Melanocyte of skin (primary cell): ENCODE measurements around the gene TMEM14C. TPM values are rescaled to one million over a fixed set of nuclear protein-coding genes. Genes with fewer than 3 reads are reported as not detected.

Source experiments
- small RNA-seq, 2 donors: library from RNA; depleted of rRNA; stranded (forward); fragments of <200 nt; gene quantifications; one replicate each; pipeline ENCODE3, GENCODE V24; 2012
- total RNA-seq, 2 donors: library from RNA; depleted of rRNA; stranded (reverse); fragments of >200 nt; gene quantifications; 2 replicates each; pipeline ENCODE4 v1.2.3, GENCODE V29; 2012

Gene TMEM14C
- 10 to 100 TPM; 85.3 to 95.2 TPM for total RNA-seq

DNA sequence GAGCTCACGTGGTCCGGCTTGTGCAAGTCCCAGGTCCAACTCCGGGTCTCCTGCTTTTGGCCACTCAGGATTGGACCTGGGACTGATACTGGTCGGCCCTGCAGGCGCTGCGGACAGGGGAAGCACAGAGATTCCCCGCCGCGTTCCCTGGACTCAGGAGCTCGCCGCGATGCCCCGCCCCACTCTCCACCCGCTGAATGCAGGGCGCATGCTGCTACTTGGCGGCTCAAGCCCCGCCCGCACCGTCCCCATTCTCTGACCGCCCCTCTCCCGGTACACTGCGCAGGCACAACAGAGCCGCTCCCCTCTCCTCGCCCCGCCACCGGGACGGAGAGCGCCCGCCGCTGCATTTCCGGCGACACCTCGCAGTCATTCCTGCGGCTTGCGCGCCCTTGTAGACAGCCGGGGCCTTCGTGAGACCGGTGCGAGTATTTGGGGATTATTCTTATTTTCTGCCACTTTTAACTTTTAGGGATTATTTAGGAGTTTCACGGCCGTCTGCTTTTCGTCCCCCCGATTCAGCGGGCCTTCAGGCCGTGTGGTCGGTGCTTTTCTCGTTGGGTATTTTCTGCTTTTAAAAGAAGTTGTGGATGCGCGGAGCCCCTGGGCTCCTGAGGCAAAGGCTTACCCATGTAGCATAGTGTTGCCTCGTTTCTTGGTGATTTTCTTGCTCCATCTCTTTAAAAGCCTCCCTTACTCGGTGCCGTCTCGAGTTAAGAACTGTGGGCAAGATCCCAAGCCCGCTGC is at the start of gene TMEM14C:
TSS of gene TMEM14C (plus strand) at position 251 of the 747 bp plus-strand sequence. CDS start 1,544 bp downstream, outside the sequence.

DNA sequence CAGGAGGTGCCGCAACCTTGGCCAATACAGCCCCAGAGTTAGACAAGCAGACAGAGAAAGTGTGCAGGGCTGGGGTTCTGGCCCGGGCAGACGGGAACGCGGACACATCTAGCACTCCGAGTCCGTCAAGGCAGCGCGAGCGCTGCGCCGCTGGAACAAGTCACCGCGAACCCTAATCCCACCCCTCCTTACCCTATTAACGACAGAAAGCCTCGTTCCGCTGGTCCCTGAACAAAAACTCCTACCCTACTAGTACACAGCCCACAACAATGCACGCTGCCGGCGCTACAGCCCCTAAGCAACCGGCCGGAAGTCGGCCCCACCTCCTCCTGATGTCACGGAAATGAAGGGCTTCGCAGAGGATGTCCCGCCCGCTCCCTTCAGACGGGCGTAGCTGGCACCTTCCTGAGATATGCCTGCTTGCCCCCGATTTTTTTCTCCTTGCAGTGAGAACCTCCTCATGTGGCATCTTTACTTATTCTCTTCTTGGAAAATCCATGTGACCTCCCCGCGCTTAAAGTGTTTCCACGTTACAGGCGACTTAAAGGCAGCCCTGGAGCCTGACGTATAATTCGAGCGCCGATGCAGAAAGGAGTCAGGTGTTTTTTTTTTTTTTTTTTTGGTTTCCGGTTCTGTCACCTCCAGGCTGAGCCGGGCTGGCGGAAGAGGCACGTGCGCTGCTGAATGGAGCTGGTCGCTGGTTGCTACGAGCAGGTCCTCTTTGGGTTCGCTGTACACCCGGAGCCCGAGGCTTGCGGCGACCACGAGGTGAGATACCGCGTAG is 28.4 kb upstream of the TMEM14C start, which contains the start of the genes C6orf52 and PAK1IP1:
TSS of gene C6orf52 (minus strand) at position 315 of the 784 bp plus-strand sequence. CDS start 7,066 bp downstream, outside the sequence.
TSS of gene PAK1IP1 (plus strand) at position 671 of the 784 bp plus-strand sequence. CDS start at position 685, 14 bp downstream.

DNA sequence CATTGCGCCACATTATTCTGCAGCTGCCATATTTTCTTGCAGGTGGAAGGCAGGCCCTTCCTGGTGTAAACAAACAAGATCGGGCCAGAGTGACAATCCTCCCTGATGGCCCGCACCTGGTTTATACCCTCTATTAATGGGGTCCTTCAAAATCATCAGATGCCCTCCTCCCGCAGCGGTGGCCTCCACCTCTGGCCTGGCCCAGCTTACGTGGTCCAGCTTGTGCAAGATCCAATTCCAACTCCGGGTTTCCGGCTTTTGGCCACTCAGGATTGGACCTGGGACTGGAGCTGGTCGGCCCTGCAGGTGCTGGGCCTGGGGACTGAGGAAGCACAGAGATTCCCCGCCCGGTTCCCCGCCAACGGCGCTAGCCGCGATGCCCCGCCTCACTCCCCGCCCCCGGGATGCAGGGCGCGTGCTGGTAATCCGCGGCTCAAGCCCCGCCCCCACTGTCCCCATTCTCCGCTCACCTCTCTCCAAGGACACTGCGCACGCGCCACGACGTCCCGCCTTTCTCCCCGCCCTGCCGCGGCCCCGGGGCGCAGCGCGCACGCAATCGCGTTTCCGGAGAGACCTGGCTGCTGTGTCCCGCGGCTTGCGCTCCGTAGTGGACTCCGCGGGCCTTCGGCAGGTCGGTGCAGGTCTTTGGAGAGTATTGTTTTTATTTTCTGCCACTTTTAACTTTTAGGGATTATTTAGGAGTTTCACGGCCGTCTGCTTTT is 24.5 kb downstream of the TMEM14C start, which contains the start of gene TMEM14B:
TSS of gene TMEM14B (plus strand) at position 555 of the 722 bp plus-strand sequence. CDS start 1,441 bp downstream, outside the sequence.

Small RNAs within 50 kb of the gene (small RNA-seq; reads per million reads assigned to genes)
- gene RF00019 (0 reads per million in 2 donors), gene RNA5SP203 (0 to 0.06 reads per million in 2 donors)

Other genes with a start within 250 kb of the TMEM14C start
- 100 to 1,000 TPM; 153 to 198 TPM for gene GCNT2, start 201.7 kb upstream of the TMEM14C start, total RNA-seq
- gene C6orf52, start 28.5 kb upstream of the TMEM14C start, total RNA-seq = not detected
- gene PAK1IP1, start 28.1 kb upstream of the TMEM14C start, total RNA-seq = 10 to 100 TPM; 14.1 to 28.6 TPM
- 10 to 100 TPM; 47.8 to 57.3 TPM for gene TMEM14B, start 24.7 kb downstream of the TMEM14C start, total RNA-seq
- under 1 TPM in 1 of 2 donors, not detected in 1; 0.33 TPM for gene MAK, start 115.5 kb downstream of the TMEM14C start, total RNA-seq
- gene GCM2, start 159.0 kb downstream of the TMEM14C start, total RNA-seq = not detected
- gene SYCP2L, start 164.0 kb downstream of the TMEM14C start, total RNA-seq = under 1 TPM in 1 of 2 donors, not detected in 1; 0.69 TPM